Ovary (tissue), 3 donors: ENCODE data around the gene SLC27A6.

Source experiments
- EP300 ChIP-seq: sonication (generic); formaldehyde crosslinking; IDR thresholded peaks from one replicate; pipeline ENCODE4 v1.6.1; 2017; ENCODE audit warnings: antibody characterized with exemption
- POLR2A ChIP-seq: fragments of 450-650 bp; IDR thresholded peaks from one replicate; pipeline ENCODE4 v1.6.1; 2017; ENCODE audit warnings: antibody characterized with exemption, mild to moderate bottlenecking, moderate library complexity
- TF ChIP-seq, protein P1 (sequence below), 3 donors: fragments of 450-650 bp in 2 of 3; fragments of 200-600 bp in 1 of 3; IDR thresholded peaks; one replicate each; pipeline versions ENCODE4 v1.5.1 to v1.8.0; 2016 to 2022; ENCODE audit warnings: antibody characterized with exemption in 3 of 3, mild to moderate bottlenecking in 1 of 3
- donor health status: DM: no; HTN: no; CAD: no.

- TF ChIP-seq, protein P1, sequence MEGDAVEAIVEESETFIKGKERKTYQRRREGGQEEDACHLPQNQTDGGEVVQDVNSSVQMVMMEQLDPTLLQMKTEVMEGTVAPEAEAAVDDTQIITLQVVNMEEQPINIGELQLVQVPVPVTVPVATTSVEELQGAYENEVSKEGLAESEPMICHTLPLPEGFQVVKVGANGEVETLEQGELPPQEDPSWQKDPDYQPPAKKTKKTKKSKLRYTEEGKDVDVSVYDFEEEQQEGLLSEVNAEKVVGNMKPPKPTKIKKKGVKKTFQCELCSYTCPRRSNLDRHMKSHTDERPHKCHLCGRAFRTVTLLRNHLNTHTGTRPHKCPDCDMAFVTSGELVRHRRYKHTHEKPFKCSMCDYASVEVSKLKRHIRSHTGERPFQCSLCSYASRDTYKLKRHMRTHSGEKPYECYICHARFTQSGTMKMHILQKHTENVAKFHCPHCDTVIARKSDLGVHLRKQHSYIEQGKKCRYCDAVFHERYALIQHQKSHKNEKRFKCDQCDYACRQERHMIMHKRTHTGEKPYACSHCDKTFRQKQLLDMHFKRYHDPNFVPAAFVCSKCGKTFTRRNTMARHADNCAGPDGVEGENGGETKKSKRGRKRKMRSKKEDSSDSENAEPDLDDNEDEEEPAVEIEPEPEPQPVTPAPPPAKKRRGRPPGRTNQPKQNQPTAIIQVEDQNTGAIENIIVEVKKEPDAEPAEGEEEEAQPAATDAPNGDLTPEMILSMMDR (IDR thresholded peaks at IDR 0.05), result no peak
- TF ChIP-seq POLR2A, result no peak
- no peak for TF ChIP-seq EP300
These were observed 104.0 kb downstream of the SLC27A6 start for GRCh38 chr5:129069292-129069691.
